Bronchial epithelial cell (primary cell): ENCODE results near the gene PAGR1. TPM values are rescaled to one million over a fixed set of nuclear protein-coding genes. Genes with fewer than 3 reads are reported as not detected.

ENCODE experiments used
- DNase-seq: peaks from one replicate; pipeline ENCODE4 v3.0.0-alpha.2; 2010; ENCODE audit warnings: low read depth
- FAIRE-seq: peaks from 2 replicates; lab custom pipeline; 2011; peaks lifted over from hg19 to GRCh38; lab: Jason Lieb, UNC
- H3K27me3 ChIP-seq: 2 replicates; pipeline ENCODE4 v1.5.1; 2011; ENCODE audit warnings: low read length; ENCODE audit not compliant: control insufficient read depth, insufficient read depth
- H3K36me3 ChIP-seq: 2 replicates; pipeline ENCODE4 v1.5.1; 2011; ENCODE audit warnings: low read length; ENCODE audit not compliant: control insufficient read depth, insufficient read depth
- H3K4me3 ChIP-seq: 2 replicates; pipeline ENCODE4 v1.5.1; 2011; ENCODE audit warnings: mild to moderate bottlenecking, low read depth, low read length, control low read depth
- total RNA-seq: library from RNA; depleted of rRNA; stranded (reverse); fragments of >200 nt; gene quantifications from 2 replicates; pipeline ENCODE4 v1.2.1, GENCODE V29; 2014
- TF ChIP-seq, protein P1 (sequence below): IDR thresholded peaks from 2 replicates; pipeline ENCODE4 v1.5.1; 2011; ENCODE audit warnings: mild to moderate bottlenecking, moderate library complexity, low read length, control low read depth, inconsistent platforms; ENCODE audit not compliant: insufficient read depth, severe bottlenecking

PAGR1 gene
- total RNA-seq, 1 donor from 2014 or later: 24.7 TPM

DNA sequence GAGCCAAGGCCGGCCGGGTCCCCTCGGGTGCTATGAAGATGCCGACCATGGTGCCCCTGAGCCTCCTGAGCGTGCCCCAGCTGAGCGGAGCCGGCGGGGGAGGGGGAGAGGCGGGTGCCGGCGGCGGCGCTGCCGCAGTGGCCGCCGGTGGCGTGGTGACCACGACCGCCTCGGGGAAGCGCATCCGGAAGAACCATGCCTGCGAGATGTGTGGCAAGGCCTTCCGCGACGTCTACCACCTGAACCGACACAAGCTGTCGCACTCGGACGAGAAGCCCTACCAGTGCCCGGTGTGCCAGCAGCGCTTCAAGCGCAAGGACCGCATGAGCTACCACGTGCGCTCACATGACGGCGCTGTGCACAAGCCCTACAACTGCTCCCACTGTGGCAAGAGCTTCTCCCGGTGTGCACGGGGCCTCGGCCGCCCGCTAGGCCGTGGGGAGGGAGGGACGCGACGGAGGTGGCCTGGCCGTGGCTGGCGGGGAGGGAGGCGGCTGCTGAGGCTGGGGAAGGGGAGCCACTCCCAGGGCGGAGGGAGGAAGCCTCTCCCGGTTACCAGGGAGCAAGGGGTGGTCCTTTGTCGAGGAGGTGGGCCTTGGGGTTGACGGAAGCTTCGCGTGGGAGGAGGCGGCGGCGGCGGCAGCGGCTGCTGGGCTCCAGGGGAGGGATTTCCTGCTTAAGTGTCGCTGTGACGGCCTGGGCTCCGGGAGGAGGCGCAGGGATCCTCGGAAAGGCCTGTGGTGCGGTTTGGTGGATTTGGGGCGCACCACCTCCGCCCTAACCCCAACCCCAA is 8.3 kb upstream of the PAGR1 start:
- TF ChIP-seq, protein P1, sequence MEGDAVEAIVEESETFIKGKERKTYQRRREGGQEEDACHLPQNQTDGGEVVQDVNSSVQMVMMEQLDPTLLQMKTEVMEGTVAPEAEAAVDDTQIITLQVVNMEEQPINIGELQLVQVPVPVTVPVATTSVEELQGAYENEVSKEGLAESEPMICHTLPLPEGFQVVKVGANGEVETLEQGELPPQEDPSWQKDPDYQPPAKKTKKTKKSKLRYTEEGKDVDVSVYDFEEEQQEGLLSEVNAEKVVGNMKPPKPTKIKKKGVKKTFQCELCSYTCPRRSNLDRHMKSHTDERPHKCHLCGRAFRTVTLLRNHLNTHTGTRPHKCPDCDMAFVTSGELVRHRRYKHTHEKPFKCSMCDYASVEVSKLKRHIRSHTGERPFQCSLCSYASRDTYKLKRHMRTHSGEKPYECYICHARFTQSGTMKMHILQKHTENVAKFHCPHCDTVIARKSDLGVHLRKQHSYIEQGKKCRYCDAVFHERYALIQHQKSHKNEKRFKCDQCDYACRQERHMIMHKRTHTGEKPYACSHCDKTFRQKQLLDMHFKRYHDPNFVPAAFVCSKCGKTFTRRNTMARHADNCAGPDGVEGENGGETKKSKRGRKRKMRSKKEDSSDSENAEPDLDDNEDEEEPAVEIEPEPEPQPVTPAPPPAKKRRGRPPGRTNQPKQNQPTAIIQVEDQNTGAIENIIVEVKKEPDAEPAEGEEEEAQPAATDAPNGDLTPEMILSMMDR: peak; percentile 75
- peak; percentile 79 for DNase-seq
- H3K4me3 ChIP-seq: peak overlapping the region; percentile 63
- no peak for FAIRE-seq
- H3K36me3 ChIP-seq: peaks cover 13% of the 10 kb centered on the region
- no peaks in the 10 kb centered on the region for H3K27me3 ChIP-seq

DNA sequence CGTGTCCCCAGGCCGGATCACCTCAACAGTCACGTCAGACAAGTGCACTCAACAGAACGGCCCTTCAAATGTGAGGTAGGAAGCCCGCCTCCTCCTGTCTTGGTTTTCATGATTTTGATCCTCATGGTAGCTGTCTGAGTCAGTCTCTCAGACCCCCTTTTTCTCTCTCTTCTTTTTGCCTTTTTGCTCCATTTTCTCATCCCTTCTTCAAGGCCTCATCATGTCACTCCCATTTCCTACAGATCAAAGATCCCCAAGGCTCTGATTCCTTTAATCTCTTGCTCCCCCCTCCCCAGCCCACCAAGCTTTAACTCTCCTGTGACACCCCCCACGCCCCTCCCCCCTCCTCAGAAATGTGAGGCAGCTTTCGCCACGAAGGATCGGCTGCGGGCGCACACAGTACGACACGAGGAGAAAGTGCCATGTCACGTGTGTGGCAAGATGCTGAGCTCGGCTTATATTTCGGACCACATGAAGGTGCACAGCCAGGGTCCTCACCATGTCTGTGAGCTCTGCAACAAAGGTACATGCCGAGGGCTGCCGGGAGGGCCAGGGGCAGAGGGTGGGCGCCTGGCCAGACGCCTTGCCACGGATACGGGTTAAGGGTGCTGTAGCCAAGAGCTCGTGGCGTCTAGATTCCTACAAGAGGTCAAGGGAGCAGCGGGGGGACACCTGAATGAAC is 7.6 kb upstream of the PAGR1 start:
- Histone ChIP-seq H3K36me3 (peaks cover 13% of the 10 kb centered on the region), H3K27me3 (no peaks in the 10 kb centered on the region), H3K4me3 (peak overlapping the region; percentile 63)
- TF ChIP-seq, protein P1: no peak
- no peak for FAIRE-seq
- DNase-seq: no peak

GRCh38 chr16:29809031-29809747 is 6.8 kb upstream of the PAGR1 start:
- Histone ChIP-seq H3K27me3 (no peaks in the 10 kb centered on the region), H3K4me3 (no peak overlapping the region), H3K36me3 (peaks cover 13% of the 10 kb centered on the region)
- FAIRE-seq: no peak
- TF ChIP-seq, protein P1: no peak
- DNase-seq: no peak

DNA sequence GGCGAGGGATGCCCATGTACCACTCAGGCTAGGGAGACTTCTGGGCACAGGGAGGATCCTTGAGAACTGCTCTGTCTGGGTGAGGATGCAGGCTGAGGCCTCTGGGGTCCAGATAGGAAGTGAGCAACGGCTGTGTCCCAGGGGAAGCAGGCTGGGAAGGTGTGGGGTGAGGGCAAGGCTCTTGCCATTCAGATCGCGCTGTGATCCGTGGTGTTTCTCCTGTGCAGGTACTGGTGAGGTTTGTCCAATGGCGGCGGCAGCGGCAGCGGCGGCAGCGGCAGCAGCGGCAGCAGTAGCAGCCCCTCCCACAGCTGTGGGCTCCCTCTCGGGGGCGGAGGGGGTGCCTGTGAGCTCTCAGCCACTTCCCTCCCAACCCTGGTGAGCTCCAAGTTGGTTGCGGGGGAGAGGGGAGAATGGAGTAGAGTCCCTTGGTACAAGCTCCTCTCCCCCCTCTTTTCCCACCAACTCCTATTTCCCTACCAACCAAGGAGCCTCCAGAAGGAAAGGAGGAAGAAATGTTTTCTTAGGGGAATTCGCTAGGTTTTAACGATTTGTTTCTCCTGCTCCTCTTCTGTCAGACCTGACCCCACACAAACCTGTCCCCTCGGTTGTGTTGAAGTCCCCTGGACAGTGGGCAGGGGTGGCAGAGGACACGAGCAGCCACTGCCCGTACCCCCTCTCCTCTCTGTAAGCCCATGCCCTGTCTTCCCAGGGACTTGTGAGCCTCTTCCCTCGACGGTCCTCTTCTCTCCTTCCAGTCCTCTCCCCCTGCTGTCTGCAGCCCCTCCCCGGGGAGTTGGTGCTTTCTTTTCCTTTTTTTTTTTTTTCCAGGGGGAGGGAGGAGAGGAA is 5.9 kb upstream of the PAGR1 start:
- TF ChIP-seq, protein P1: no peak
- DNase-seq (no peak), FAIRE-seq (no peak)
- Histone ChIP-seq H3K36me3 (peaks cover 13% of the 10 kb centered on the region), H3K27me3 (no peaks in the 10 kb centered on the region), H3K4me3 (no peak overlapping the region)

DNA sequence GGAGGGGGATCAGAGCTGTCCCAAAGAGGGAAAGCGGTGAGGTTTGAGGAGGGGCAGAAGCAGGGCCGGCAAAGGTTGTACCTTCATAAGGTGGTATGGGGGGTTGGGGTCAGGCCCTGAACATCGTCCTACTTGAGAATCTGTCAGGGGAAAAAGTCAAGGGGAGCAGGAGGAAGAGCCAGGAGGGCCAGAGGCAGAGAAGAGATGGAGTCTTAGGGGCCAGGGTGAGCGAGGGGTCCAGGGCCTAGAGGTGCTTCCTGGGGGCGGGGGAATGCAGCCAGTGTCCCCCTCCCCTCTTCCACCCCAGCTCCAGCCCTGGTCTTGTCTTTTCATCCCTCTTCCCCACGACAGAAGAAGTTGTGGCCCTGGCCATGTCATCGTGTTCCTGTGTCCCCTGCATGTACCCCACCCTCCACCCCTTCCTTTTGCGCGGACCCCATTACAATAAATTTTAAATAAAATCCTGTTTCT is 5.2 kb upstream of the PAGR1 start:
- no peak for FAIRE-seq
- H3K27me3 ChIP-seq: no peaks in the 10 kb centered on the region
- DNase-seq: no peak
- no peak overlapping the region for H3K4me3 ChIP-seq
- H3K36me3 ChIP-seq: peaks cover 13% of the 10 kb centered on the region
- TF ChIP-seq, protein P1: no peak
